HepG2 (cell line): ENCODE results near the gene NRBP1. TPM values are rescaled to one million over a fixed set of nuclear protein-coding genes. Genes with fewer than 3 reads are reported as not detected.
A peak's percentile ranks its signal among the peaks of the same experiment; 100 is the strongest.

Experiments
- ARID2 ChIP-seq: sonication (generic); formaldehyde crosslinking; IDR thresholded peaks from 2 replicates; pipeline ENCODE4 v1.8.1; 2022; ENCODE audit warnings: mild to moderate bottlenecking, missing genetic modification reagents, borderline replicate concordance
- ATF3 ChIP-seq: sonication (generic); formaldehyde crosslinking; IDR thresholded peaks from 2 replicates; pipeline ENCODE4 v1.4.0; 2020; ENCODE audit warnings: missing genetic modification reagents
- ATF5 ChIP-seq: sonication (generic); formaldehyde crosslinking; IDR thresholded peaks from 2 replicates; pipeline ENCODE4 v1.4.0; 2020; ENCODE audit warnings: mild to moderate bottlenecking, low read depth, missing genetic modification reagents
- ATF7 ChIP-seq, 2 experiments: fragments of 450-650 bp in 1 of 2; sonication (generic) in 1 of 2; formaldehyde crosslinking in 1 of 2; IDR thresholded peaks; 2 replicates each; pipeline versions ENCODE4 v1.4.0 to v1.6.1; 2016 to 2020; ENCODE audit warnings: antibody characterized with exemption in 1 of 2, mild to moderate bottlenecking in 1 of 2, missing genetic modification reagents in 1 of 2
- CCAR2 ChIP-seq: fragments of 200-400 bp; formaldehyde crosslinking; optimal IDR thresholded peaks from 2 replicates; pipeline ENCODE3; 2018; ENCODE audit warnings: low read depth, mild to moderate bottlenecking, low read length, moderate library complexity
- E2F2 ChIP-seq: sonication (generic); formaldehyde crosslinking; IDR thresholded peaks from 2 replicates; pipeline ENCODE4 v1.4.0; 2020; ENCODE audit warnings: missing genetic modification reagents, borderline replicate concordance
- HES4 ChIP-seq: sonication (generic); formaldehyde crosslinking; IDR thresholded peaks from 2 replicates; pipeline ENCODE4 v1.9.0; 2021; ENCODE audit warnings: mild to moderate bottlenecking, missing genetic modification reagents, borderline replicate concordance
- HMGXB4 ChIP-seq, 2 experiments: sonication (generic) in 1 of 2; formaldehyde crosslinking in 1 of 2; IDR thresholded peaks; 2 replicates each; pipeline versions ENCODE4 v1.4.0 to v1.6.1; 2018 to 2020; ENCODE audit warnings: missing genetic modification reagents in 2 of 2, borderline replicate concordance in 1 of 2, low read depth in 1 of 2, mild to moderate bottlenecking in 1 of 2, missing biosample characterization in 1 of 2
- KAT8 ChIP-seq: IDR thresholded peaks from 2 replicates; pipeline ENCODE4 v1.6.1; 2016; ENCODE audit warnings: missing genetic modification reagents, missing compliant biosample characterization
- NBN ChIP-seq: fragments of 450-650 bp; conservative IDR thresholded peaks from 2 replicates; pipeline ENCODE4 v1.6.1; 2017
- PBX3 ChIP-seq: sonication (generic); formaldehyde crosslinking; IDR thresholded peaks from 2 replicates; pipeline ENCODE4 v1.8.1; 2023; ENCODE audit warnings: missing genetic modification reagents, inconsistent platforms, borderline replicate concordance
- SNAPC2 ChIP-seq: sonication (generic); formaldehyde crosslinking; IDR thresholded peaks from 2 replicates; pipeline ENCODE4 v1.8.1; 2022; ENCODE audit warnings: mild to moderate bottlenecking, missing genetic modification reagents
- TCF7L2 ChIP-seq: IDR thresholded peaks from 2 replicates; pipeline ENCODE4 v1.6.1; 2011; ENCODE audit warnings: mild to moderate bottlenecking, low read depth, low read length, moderate library complexity
- ZBTB49 ChIP-seq: sonication (generic); formaldehyde crosslinking; IDR thresholded peaks from 2 replicates; pipeline ENCODE4 v1.4.0; 2020; ENCODE audit warnings: missing genetic modification reagents, borderline replicate concordance
- ZNF180 ChIP-seq: sonication (generic); formaldehyde crosslinking; IDR thresholded peaks from 2 replicates; pipeline ENCODE4 v1.4.0; 2020; ENCODE audit warnings: low read depth, missing genetic modification reagents, borderline replicate concordance
- ZNF225 ChIP-seq: sonication (generic); formaldehyde crosslinking; IDR thresholded peaks from 2 replicates; pipeline ENCODE4 v1.4.0; 2020; ENCODE audit warnings: mild to moderate bottlenecking, missing genetic modification reagents
- ZNF24 ChIP-seq: fragments of 450-650 bp; IDR thresholded peaks from 2 replicates; pipeline ENCODE4 v1.6.1; 2017; ENCODE audit warnings: antibody characterized with exemption, mild to moderate bottlenecking
- ZNF589 ChIP-seq: sonication (generic); formaldehyde crosslinking; conservative IDR thresholded peaks from 2 replicates; pipeline ENCODE4 v1.8.0; 2022; ENCODE audit warnings: mild to moderate bottlenecking, moderate library complexity, missing genetic modification reagents
- ZNF749 ChIP-seq: sonication (generic); formaldehyde crosslinking; IDR thresholded peaks from 2 replicates; pipeline ENCODE4 v1.8.0; 2022; ENCODE audit warnings: mild to moderate bottlenecking, missing genetic modification reagents, moderate library complexity, borderline replicate concordance
- ZZZ3 ChIP-seq: sonication (generic); formaldehyde crosslinking; IDR thresholded peaks from 2 replicates; pipeline ENCODE4 v1.4.0; 2020; ENCODE audit warnings: missing genetic modification reagents, mild to moderate bottlenecking, borderline replicate concordance
- polyA plus RNA-seq, 8 experiments: library from polyadenylated mRNA; depleted of rRNA in 3 of 8; stranded (reverse) in 7 of 8; unstranded in 1 of 8; fragments of >200 nt; fragmentation: Illumina TruSeq in 4 of 8; extraction: Trizol in 4 of 8; gene quantifications; 2 replicates each; pipeline versions ENCODE4 v1.2.1 to v1.2.3, GENCODE V29; 2011 to 2016; ENCODE audit warnings: low read depth in 4 of 8, missing spikeins in 1 of 8, mixed read lengths in 1 of 8; ENCODE audit not compliant: insufficient read depth in 1 of 8
- total RNA-seq, 5 experiments: library from RNA; depleted of rRNA; stranded (reverse); fragments of >200 nt; fragmentation: Illumina TruSeq; extraction: Trizol; gene quantifications; 2 replicates each; pipeline ENCODE4 v1.2.3, GENCODE V29; 2016; ENCODE audit warnings: low read depth in 1 of 5

The NRBP1 gene
- total and polyA plus RNA-seq, 2 of the 13 experiments (the other 11 are each of a cell fraction or from before 2014, with no cell fraction given), result 165 to 240 TPM

- no peak for TF ChIP-seq ZNF749 (CRISPR knock-in tag)
- TF ChIP-seq CCAR2, result no peak
- TF ChIP-seq E2F2 (CRISPR knock-in tag), result no peak
- TF ChIP-seq HES4 (CRISPR knock-in tag), result no peak
- no peak for TF ChIP-seq ZNF24
- peak; percentile 68; the same call in 1 of the 2 replicates for TF ChIP-seq ZBTB49 (CRISPR knock-in tag)
- TF ChIP-seq ATF7 (IDR thresholded peaks at IDR 0.05), result no peak
- TF ChIP-seq ATF7 (CRISPR knock-in tag; IDR thresholded peaks at IDR 0.05), result no peak
- peak; percentile 76 to 79; a peak in 1 of 4 replicates for TF ChIP-seq HMGXB4 (CRISPR knock-in tag; IDR thresholded peaks at IDR 0.05; ENCODE audit: borderline replicate concordance in 1 of 2, low read depth in 1 of 2)
- peak; percentile 93 for TF ChIP-seq ZNF225
- TF ChIP-seq PBX3 (CRISPR knock-in tag), result no peak
- TF ChIP-seq ATF3 (CRISPR knock-in tag), result 0 out of 2 replicates have a peak, but pooled peaks have one; percentile 37
- TF ChIP-seq ZZZ3 (CRISPR knock-in tag), result no peak
- TF ChIP-seq KAT8 (CRISPR knock-in tag), result peak; percentile 95
- no peak for TF ChIP-seq NBN
- TF ChIP-seq ZNF180 (CRISPR knock-in tag), result no peak
- TF ChIP-seq SNAPC2 (CRISPR knock-in tag), result peak; percentile 87; the same call in 1 of the 2 replicates
- TF ChIP-seq TCF7L2, result no peak
- no peak for TF ChIP-seq ZNF589 (CRISPR knock-in tag)
- TF ChIP-seq ARID2 (CRISPR knock-in tag), result 0 out of 2 replicates have a peak, but pooled peaks have one; percentile 65
- no peak; the same call in 1 of the 2 replicates for TF ChIP-seq ATF5 (CRISPR knock-in tag)
Observed at GRCh38 chr2:27489498-27490397, 61.3 kb downstream of the NRBP1 start, which contains the start of gene IFT172 (continued).
